Small intestine (tissue), 7 donors: ENCODE measurements around the gene DMWD. TPM values are rescaled to one million over a fixed set of nuclear protein-coding genes. Genes with fewer than 3 reads are reported as not detected.
"Not testable (repeated sequence)": the region's sequence is repeated elsewhere in the genome, so short reads cannot be mapped to it uniquely, and the experiment has no call there.

Experiments
- DNase-seq, 2 donors: peaks; one replicate each; pipeline versions ENCODE4 v3.0.0 to v3.0.0-alpha.2; 2013
- FAIRE-seq: peaks from 2 replicates; lab custom pipeline; 2012; peaks lifted over from hg19 to GRCh38; lab: Jason Lieb, UNC
- H3K27ac ChIP-seq, 3 donors: one replicate each; pipeline ENCODE4 v1.5.1; 2013; ENCODE audit warnings: low read length in 2 of 3, mild to moderate bottlenecking in 2 of 3, control low read depth in 1 of 3, inconsistent platforms in 1 of 3, low read depth in 1 of 3, moderate library complexity in 1 of 3
- H3K27me3 ChIP-seq, 3 donors: one replicate each; pipeline ENCODE4 v1.6.1; 2013; ENCODE audit warnings: low read length in 3 of 3, inconsistent platforms in 1 of 3; ENCODE audit not compliant: control insufficient read depth in 3 of 3, insufficient read depth in 3 of 3
- H3K36me3 ChIP-seq, 3 donors: one replicate each; pipeline ENCODE4 v1.6.1; 2013; ENCODE audit warnings: low read length in 3 of 3, inconsistent platforms in 1 of 3, low read depth in 1 of 3, mild to moderate bottlenecking in 1 of 3, moderate library complexity in 1 of 3; ENCODE audit not compliant: control insufficient read depth in 3 of 3, insufficient read depth in 2 of 3
- H3K4me1 ChIP-seq, 3 donors: one replicate each; pipeline ENCODE4 v1.6.1; 2013; ENCODE audit warnings: low read length in 2 of 3, inconsistent platforms in 1 of 3, low read depth in 1 of 3, mild to moderate bottlenecking in 1 of 3, moderate library complexity in 1 of 3; ENCODE audit not compliant: control insufficient read depth in 3 of 3, insufficient read depth in 2 of 3
- H3K4me3 ChIP-seq, 3 donors: one replicate each; pipeline ENCODE4 v1.5.1; 2013; ENCODE audit warnings: low read length in 3 of 3, control low read depth in 1 of 3, inconsistent platforms in 1 of 3, low read depth in 1 of 3, mild to moderate bottlenecking in 1 of 3, moderate library complexity in 1 of 3
- H3K9me3 ChIP-seq, 2 donors: one replicate each; pipeline ENCODE4 v1.6.1; 2013; ENCODE audit warnings: low read depth in 1 of 2, low read length in 1 of 2; ENCODE audit not compliant: control insufficient read depth in 2 of 2, insufficient read depth in 1 of 2
- WGBS, 3 donors: extraction: QIAGEN DNeasy Blood & Tissue Kit; methylation state at CpG; one replicate each; pipeline ENCODE4 v1.1.7; 2013; 5-methylcytosine and 5-hydroxymethylcytosine counted together
- polyA plus RNA-seq, 4 donors: library from polyadenylated mRNA; stranded (reverse) in 3 of 4; unstranded in 1 of 4; fragments of 200-250 nt in 3 of 4; fragments of 120-200 nt in 1 of 4; gene quantifications; one replicate each; pipeline versions ENCODE4 v1.2.1 to v1.2.3, GENCODE V29; 2013
- donor health status: healthy with polysubstance abuse.
- donor health status: control.
- donor health status: control.
- donor health status: Bipolar disorder and iron deficiency.
- donor health status: healthy.

The DMWD gene
- polyA plus RNA-seq, 4 donors, result 4.6 to 20.9 (median 11.9) TPM

DNA sequence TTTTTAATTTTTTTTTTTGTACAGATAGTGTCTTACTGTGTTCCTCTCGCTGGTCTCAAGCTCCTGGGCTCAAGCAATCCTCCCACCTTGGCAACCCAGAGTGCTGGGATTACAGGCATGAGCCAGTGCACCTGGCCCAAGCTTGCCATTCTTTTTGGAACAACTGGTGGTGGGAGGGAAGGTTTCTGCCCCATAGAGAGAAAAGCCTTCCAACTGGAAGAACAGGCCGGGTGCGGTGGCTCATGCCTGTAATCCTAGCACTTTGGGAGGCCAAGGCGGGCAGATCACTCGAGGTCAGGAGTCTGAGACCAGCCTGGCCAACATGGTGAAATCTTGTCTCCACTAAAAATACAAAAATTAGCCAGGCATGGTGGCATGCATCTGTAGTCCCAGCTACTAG, 6.9 kb upstream of the DMWD start:
- not testable (repeated sequence) for H3K36me3 ChIP-seq, H3K4me1 ChIP-seq, H3K27ac ChIP-seq, H3K4me3 ChIP-seq, FAIRE-seq, H3K9me3 ChIP-seq, DNase-seq, H3K27me3 ChIP-seq
- WGBS, 3 donors, result 72 to 85% (median 76%) methylated on average over 5 of the region's 5 CpGs

DNA sequence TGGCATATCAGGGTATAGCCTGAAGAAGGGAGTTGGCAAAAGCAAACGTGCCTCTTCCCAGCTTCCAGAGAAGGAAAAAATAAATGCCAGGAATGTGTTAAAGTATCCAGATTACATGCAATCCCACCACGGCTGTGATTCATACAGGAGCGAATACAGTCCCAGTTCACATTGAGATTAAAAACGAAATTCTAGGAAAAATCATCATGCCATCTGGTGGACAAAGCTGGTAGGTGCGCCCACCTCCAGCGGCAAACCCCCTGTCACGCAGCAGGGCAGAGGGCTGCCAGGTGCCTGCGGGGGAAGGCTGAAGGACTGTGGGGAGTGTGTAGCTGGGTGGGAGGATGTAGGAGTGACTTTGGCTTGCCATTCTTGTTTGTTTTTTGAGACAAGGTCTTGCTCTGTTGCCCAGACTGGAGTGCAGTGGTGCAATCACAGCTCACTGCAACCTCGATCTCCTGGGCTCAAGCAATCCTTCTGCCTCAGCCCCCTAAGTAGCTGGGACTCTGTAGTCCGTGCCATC, 6.4 kb upstream of the DMWD start:
- WGBS, 3 donors, result 4 to 8% (median 6%) methylated on average over 10 of the region's 10 CpGs
- H3K4me1 ChIP-seq, result no peaks in the 10 kb centered on the region
- H3K27me3 ChIP-seq, result peaks cover 0 to 3% (median 0%) of the 10 kb centered on the region in 3 donors
- no peak overlapping the region for H3K27ac ChIP-seq
- H3K9me3 ChIP-seq, result no peaks in the 10 kb centered on the region
- no peak overlapping the region for H3K4me3 ChIP-seq
- H3K36me3 ChIP-seq, result no peaks in the 10 kb centered on the region
- DNase-seq (peak; percentile 54 to 75), FAIRE-seq (no peak)

DNA sequence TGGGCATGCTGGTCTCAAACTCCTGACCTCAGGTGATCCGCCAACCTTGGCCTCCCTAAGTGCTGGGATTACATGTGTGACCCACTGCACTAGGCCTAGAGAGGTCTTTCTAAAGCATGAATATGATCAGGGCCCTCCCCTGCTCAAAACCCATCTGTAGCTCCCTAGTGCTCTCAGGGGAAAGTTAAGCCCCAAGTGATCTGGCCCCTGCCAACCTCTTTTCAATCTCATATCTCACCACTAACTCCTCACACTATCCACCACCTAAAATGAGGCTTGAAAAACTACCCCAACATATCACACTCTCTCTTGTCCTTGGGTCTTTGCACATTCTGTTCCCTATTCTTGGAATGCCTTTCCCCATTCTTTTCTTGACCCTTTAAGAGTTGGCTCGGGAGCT, 2.0 kb upstream of the DMWD start:
- Histone ChIP-seq H3K4me3 (no peak overlapping the region), H3K27ac (no peak overlapping the region), H3K9me3 (no peaks in the 10 kb centered on the region), H3K4me1 (peaks cover 0 to 13% (median 6%) of the 10 kb centered on the region in 3 donors), H3K36me3 (peaks cover 0 to 12% (median 0%) of the 10 kb centered on the region in 3 donors), H3K27me3 (no peaks in the 10 kb centered on the region)
- FAIRE-seq, result no peak
- whole genome bisulfite sequencing, 3 donors, result 70 to 77% (median 77%) methylated on average over 2 of the region's 2 CpGs
- DNase-seq, result no peak

DNA sequence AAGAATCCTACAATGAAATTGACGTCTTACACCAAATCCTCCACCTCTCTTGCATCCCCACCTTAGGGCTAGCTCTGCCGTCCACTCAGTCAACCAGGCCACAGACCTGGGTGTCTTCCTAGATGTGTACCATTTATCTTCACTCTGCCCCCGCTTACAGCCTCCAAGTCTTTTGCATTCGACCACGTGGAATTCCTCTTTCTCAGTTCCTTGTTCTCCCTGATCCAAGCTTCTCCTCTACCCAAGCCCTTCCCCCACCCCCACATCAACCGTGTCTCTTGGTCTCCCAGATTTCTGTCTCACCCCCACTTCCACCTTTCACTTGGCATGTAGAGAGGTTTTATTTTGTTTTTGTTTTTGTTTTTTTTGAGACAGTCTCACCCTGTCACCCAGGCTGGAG, 1.2 kb upstream of the DMWD start:
- H3K36me3 ChIP-seq, result peaks cover 0 to 19% (median 0%) of the 10 kb centered on the region in 3 donors
- 30 to 47% (median 42%) methylated on average over 6 of the region's 6 CpGs for WGBS, 3 donors
- H3K4me3 ChIP-seq, result no peak overlapping the region
- FAIRE-seq, result no peak
- no peaks in the 10 kb centered on the region for H3K27me3 ChIP-seq
- no peak for DNase-seq
- H3K9me3 ChIP-seq, result no peaks in the 10 kb centered on the region
- H3K27ac ChIP-seq, result no peak overlapping the region
- peaks cover 0 to 13% (median 6%) of the 10 kb centered on the region in 3 donors for H3K4me1 ChIP-seq

DNA sequence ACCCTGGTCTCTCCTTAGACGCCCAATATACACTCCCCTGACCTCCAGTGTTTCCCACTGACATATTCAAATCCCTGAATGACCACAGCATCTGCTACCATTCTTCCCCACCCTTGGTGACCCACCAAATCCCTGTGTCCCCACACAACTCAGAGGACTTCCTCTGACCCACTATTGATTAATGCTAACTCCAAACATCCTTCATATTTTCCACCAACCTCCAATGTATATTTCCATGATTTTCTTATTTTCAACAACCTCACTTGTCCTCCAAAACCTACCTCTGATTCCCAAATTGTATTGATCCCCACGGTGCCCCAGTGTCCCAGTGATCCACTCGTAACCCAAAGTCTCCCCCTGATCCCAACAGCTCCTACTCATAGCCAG, 526 bp upstream of the DMWD start:
- Histone ChIP-seq H3K4me3 (no peak overlapping the region), H3K9me3 (no peaks in the 10 kb centered on the region), H3K27me3 (no peaks in the 10 kb centered on the region), H3K36me3 (peaks cover 0 to 27% (median 0%) of the 10 kb centered on the region in 3 donors), H3K4me1 (peaks cover 0 to 13% (median 6%) of the 10 kb centered on the region in 3 donors), H3K27ac (peak overlapping the region in 2 of 3 donors; percentile 19 to 62)
- FAIRE-seq (no peak), DNase-seq (no peak)
- 22 to 39% (median 36%) methylated on average over 3 of the region's 3 CpGs for WGBS, 3 donors

DNA sequence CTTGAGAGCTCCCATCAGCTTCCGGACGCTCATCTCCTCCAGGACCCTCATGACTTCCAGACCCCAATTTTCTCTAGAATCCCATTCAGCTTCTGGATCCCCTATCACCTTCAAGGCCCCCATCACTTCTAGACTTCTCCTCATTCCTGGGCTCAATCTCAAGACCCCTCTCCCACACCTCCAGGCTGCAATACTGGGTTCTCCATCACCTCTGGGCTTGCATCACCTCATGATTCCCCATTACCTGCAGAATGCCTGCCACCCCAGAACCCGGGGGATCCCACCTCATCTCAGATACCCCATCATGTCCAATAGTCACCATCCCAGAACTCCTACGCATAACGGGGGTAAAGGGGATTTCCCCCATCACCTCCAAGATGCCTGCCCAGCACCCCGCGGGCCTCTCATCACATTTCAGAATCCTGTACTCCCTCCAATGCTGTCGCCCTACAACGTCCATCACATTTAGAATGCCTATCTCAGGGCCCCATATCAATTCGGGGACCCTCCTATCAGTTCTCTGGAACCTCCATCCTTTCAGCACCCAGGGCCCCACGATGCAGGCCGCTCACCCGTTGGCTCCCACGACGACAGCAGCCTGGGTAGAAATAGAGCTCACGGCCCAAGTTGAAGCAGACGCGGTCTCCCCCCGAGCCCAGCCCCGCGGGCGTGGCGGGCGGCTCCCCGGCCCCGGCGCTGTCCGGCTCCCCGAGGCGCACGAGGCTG, 738 bp downstream of the DMWD start:
- FAIRE-seq, result no peak
- H3K4me3 ChIP-seq, result peak overlapping the region; percentile 55 to 89 (median 88)
- peaks cover 0 to 13% (median 6%) of the 10 kb centered on the region in 3 donors for H3K4me1 ChIP-seq
- H3K9me3 ChIP-seq, result no peaks in the 10 kb centered on the region
- H3K27ac ChIP-seq, result peak overlapping the region in 1 of 3 donors; percentile 57
- 7 to 18% (median 10%) methylated on average over 16 to 31 of the region's 31 CpGs for WGBS, 3 donors
- H3K36me3 ChIP-seq, result peaks cover 0 to 39% (median 0%) of the 10 kb centered on the region in 3 donors
- no peak for DNase-seq
- H3K27me3 ChIP-seq, result no peaks in the 10 kb centered on the region

DNA sequence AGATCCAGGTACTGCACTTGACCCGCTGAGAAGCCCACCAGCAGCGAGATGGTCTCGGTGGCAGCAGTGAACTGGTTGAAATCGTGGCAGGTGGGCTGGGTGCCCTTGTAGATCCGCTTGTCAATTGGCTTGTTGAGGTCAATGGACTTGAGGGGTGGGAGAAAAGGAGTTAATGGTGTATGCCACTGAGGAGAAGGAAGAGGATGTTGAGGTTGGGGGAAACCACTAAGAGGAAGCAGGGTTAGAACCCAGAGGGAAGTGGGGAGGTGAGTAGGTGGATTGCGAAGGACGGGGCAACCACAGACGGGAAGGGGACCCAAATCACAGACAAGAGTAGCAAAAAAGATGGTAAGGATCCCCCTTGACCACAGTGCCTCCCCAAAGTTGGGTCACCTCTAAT, 1.7 kb downstream of the DMWD start:
- Histone ChIP-seq H3K27ac (no peak overlapping the region), H3K4me3 (no peak overlapping the region), H3K9me3 (no peaks in the 10 kb centered on the region), H3K27me3 (no peaks in the 10 kb centered on the region), H3K4me1 (peaks cover 0 to 13% (median 6%) of the 10 kb centered on the region in 3 donors), H3K36me3 (peaks cover 2 to 48% (median 6%) of the 10 kb centered on the region in 3 donors)
- DNase-seq, result no peak
- WGBS, 3 donors, result 69 to 89% (median 89%) methylated on average over 8 of the region's 8 CpGs
- no peak for FAIRE-seq

DNA sequence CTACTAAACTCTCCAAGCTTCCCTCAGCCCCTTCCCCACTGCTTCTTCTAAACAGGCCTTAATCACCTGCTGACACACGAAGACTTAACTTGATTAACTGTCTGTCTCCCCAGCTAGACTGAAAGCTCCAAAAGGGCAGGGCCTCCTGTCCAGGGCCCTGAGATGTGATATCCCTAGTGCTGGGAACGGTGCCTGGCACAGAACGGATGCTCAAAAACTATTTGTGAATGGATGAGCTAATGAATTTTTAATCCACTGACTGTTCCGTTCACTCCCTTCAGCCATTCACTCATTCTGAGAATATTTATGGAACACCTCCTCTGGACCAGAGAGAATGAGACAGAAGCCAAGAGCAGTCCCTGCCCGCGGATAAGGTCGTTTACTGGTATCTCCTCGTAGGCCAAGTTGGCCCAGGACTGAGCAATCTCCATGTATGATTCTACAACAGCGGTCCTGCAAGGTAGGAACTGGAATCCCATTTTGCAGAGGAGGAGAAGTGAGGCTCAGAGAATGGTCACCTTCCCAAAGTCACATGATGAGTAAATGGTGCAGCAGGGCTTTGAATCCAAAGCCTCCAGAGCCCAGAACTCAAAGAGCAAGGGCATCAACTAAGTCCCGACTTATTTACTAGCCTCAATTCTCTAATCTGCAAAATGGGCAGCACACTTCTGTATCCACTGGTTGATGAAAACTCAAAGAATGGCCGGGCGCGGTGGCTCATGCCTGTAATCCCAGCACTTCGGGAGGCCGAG, 3.4 kb downstream of the DMWD start:
- Histone ChIP-seq H3K27ac (no peak overlapping the region), H3K4me1 (peaks cover 0 to 13% (median 6%) of the 10 kb centered on the region in 3 donors), H3K36me3 (peaks cover 2 to 65% (median 6%) of the 10 kb centered on the region in 3 donors), H3K9me3 (no peaks in the 10 kb centered on the region), H3K4me3 (no peak overlapping the region), H3K27me3 (no peaks in the 10 kb centered on the region)
- FAIRE-seq (no peak), DNase-seq (no peak)
- WGBS, 3 donors, result 93 to 95% (median 94%) methylated on average over 15 of the region's 15 CpGs
